Aorta (tissue), 5 donors: Measurements from ENCODE around the gene CCDC33. TPM values are rescaled to one million over a fixed set of nuclear protein-coding genes. Genes with fewer than 3 reads are reported as not detected.

Source experiments
- ATAC-seq: fragments of 200-7000 bp; cut with Tn5 transposase; one replicate; pipeline ENCODE4 v1.9.1; 2022; ENCODE audit warnings: moderate library complexity; ENCODE audit not compliant: low FRiP score
- DNase-seq, 2 donors: peaks; one replicate each; pipeline ENCODE4 v3.0.0-alpha.2; 2020
- H3K27ac ChIP-seq, 2 donors: one replicate each; pipeline ENCODE4 v1.5.1; 2013; ENCODE audit warnings: low read length in 2 of 2, mild to moderate bottlenecking in 2 of 2, moderate library complexity in 2 of 2, control low read depth in 1 of 2, inconsistent platforms in 1 of 2, low read depth in 1 of 2
- H3K27me3 ChIP-seq, 2 donors: one replicate each; pipeline ENCODE4 v1.6.1; 2013; ENCODE audit warnings: control low read depth in 1 of 2, low read length in 1 of 2, mild to moderate bottlenecking in 1 of 2, moderate library complexity in 1 of 2; ENCODE audit not compliant: insufficient read depth in 2 of 2, control insufficient read depth in 1 of 2
- H3K36me3 ChIP-seq, 2 donors: one replicate each; pipeline ENCODE4 v1.6.1; 2013; ENCODE audit warnings: control low read depth in 1 of 2, low read length in 1 of 2, mild to moderate bottlenecking in 1 of 2; ENCODE audit not compliant: insufficient read depth in 2 of 2, control insufficient read depth in 1 of 2
- H3K4me1 ChIP-seq, 2 donors: one replicate each; pipeline ENCODE4 v1.6.1; 2013; ENCODE audit warnings: low read length in 2 of 2, control low read depth in 1 of 2, mild to moderate bottlenecking in 1 of 2, moderate library complexity in 1 of 2; ENCODE audit not compliant: insufficient read depth in 2 of 2, control insufficient read depth in 1 of 2
- H3K4me3 ChIP-seq, 2 donors: one replicate each; pipeline ENCODE4 v1.5.1; 2013; ENCODE audit warnings: low read length in 2 of 2, control low read depth in 1 of 2, mild to moderate bottlenecking in 1 of 2
- H3K9me3 ChIP-seq: one replicate; pipeline ENCODE4 v1.6.1; 2013; ENCODE audit warnings: mild to moderate bottlenecking, low read length; ENCODE audit not compliant: control insufficient read depth
- WGBS, 2 donors: extraction: QIAGEN DNeasy Blood & Tissue Kit; methylation state at CpG; one replicate each; pipeline ENCODE4 v1.1.7; 2013; 5-methylcytosine and 5-hydroxymethylcytosine counted together
- intact Hi-C, 2 donors: fragments of 100-400 bp; cut with DNase I; formaldehyde crosslinking; loops; one replicate each; pipeline versions ENCODE4 v1.14.2 to v1.15.0; 2022
- polyA plus RNA-seq, 2 donors: library from polyadenylated mRNA; stranded (reverse); fragments of 200-250 nt; gene quantifications; one replicate each; pipeline ENCODE4 v1.2.3, GENCODE V29; 2013
- total RNA-seq, 2 donors: library from RNA; stranded (reverse); fragmentation: NEBNext Ultra II Directional; extraction: Animal tissue kit (Norgen Biotek cat#: 25700); gene quantifications; one replicate each; pipeline ENCODE4 v1.2.1, GENCODE V29; 2021
- donor health status: healthy with polysubstance abuse.
- donor health status: Bipolar disorder and iron deficiency.
- donor health status: DM: no; HTN: no; CAD: no.
- donor health status: DM: no; HTN: no; CAD: no.
- donor health status: DM: yes; HTN: yes; CAD: no.

Gene CCDC33
- total and polyA plus RNA-seq, 4 donors, result not detected

- no peak overlapping the region for H3K27ac ChIP-seq
- no peak overlapping the region for H3K4me3 ChIP-seq
- DNase-seq (no peak), ATAC-seq (no peak)
- intact Hi-C loops, result loop anchor here in 1 of 2 donors (10.0 kb wide), 1 partner anchor 189 kb away; no protein-coding TSS in a partner anchor
- 91 to 93% methylated on average over 2 to 3 of the region's 3 CpGs for WGBS, 2 donors
- no peaks in the 10 kb centered on the region for H3K9me3 ChIP-seq
- no peaks in the 10 kb centered on the region for H3K36me3 ChIP-seq
- H3K4me1 ChIP-seq, result no peaks in the 10 kb centered on the region
- no peaks in the 10 kb centered on the region for H3K27me3 ChIP-seq
Measured at GRCh38 chr15:74233851-74234597, 2.1 kb upstream of the CCDC33 start.

- Histone ChIP-seq H3K4me3 (no peak overlapping the region), H3K27me3 (no peaks in the 10 kb centered on the region), H3K9me3 (no peaks in the 10 kb centered on the region), H3K4me1 (no peaks in the 10 kb centered on the region), H3K36me3 (no peaks in the 10 kb centered on the region), H3K27ac (no peak overlapping the region)
- ATAC-seq (no peak), DNase-seq (no peak)
- 93 to 94% methylated on average over 9 of the region's 9 CpGs for WGBS, 2 donors
- intact Hi-C loops, result loop anchor here in 1 of 2 donors (10.0 kb wide), 1 partner anchor 190 kb away; no protein-coding TSS in a partner anchor
Measured at GRCh38 chr15:74234598-74234875, 1.6 kb upstream of the CCDC33 start.

GRCh38 chr15:74239051-74239705 lies 3.1 kb downstream of the CCDC33 start:
- Histone ChIP-seq H3K36me3 (no peaks in the 10 kb centered on the region), H3K9me3 (no peaks in the 10 kb centered on the region), H3K4me1 (no peaks in the 10 kb centered on the region), H3K27me3 (no peaks in the 10 kb centered on the region), H3K4me3 (no peak overlapping the region), H3K27ac (peak overlapping the region in 1 of 2 donors; percentile 13)
- WGBS, 2 donors, result 39 to 64% methylated on average over 6 of the region's 6 CpGs
- no peak for DNase-seq
- no peak for ATAC-seq
- intact Hi-C loops, result loop anchor here in 1 of 2 donors (10.0 kb wide), 1 partner anchor 194 kb away; no protein-coding TSS in a partner anchor

- Histone ChIP-seq H3K27me3 (no peaks in the 10 kb centered on the region), H3K27ac (no peak overlapping the region), H3K9me3 (no peaks in the 10 kb centered on the region), H3K4me1 (no peaks in the 10 kb centered on the region), H3K36me3 (no peaks in the 10 kb centered on the region), H3K4me3 (no peak overlapping the region)
- intact Hi-C loops, result loop anchor here in 1 of 2 donors (1.0 to 10.0 kb wide), 3 partner anchors 61 to 105 kb away; partner anchors contain the start of gene ISLR2
- ATAC-seq (peak; percentile 79), DNase-seq (peak; percentile 94)
- WGBS, 2 donors, result 0 to 2% methylated on average over 5 of the region's 5 CpGs
Measured at GRCh38 chr15:74240002-74240568, 4.0 kb downstream of the CCDC33 start.

GRCh38 chr15:74240897-74241614 lies 4.9 kb downstream of the CCDC33 start:
- 79% methylated on average over 4 of the region's 4 CpGs for WGBS, 2 donors

GRCh38 chr15:74242441-74243185 lies 6.5 kb downstream of the CCDC33 start:
- H3K27me3 ChIP-seq, result no peaks in the 10 kb centered on the region
- no peak overlapping the region for H3K27ac ChIP-seq
- H3K4me1 ChIP-seq, result no peaks in the 10 kb centered on the region
- ATAC-seq (peak; percentile 37), DNase-seq (peak; percentile 61 to 82)
- H3K4me3 ChIP-seq, result no peak overlapping the region
- no peaks in the 10 kb centered on the region for H3K36me3 ChIP-seq
- H3K9me3 ChIP-seq, result no peaks in the 10 kb centered on the region
- intact Hi-C loops, result loop anchor here in 1 of 2 donors (5.0 to 10.0 kb wide), 2 partner anchors 75 to 108 kb away; partner anchors contain the start of gene ISLR2
- 57 to 59% methylated on average over 11 of the region's 11 CpGs for WGBS, 2 donors

More at GRCh38 chr15:74240897-74241614, 4.9 kb downstream of the CCDC33 start:
- DNase-seq, result no peak
- H3K27ac ChIP-seq, result no peak overlapping the region
- no peaks in the 10 kb centered on the region for H3K36me3 ChIP-seq
- H3K9me3 ChIP-seq, result no peaks in the 10 kb centered on the region
- H3K27me3 ChIP-seq, result no peaks in the 10 kb centered on the region
- intact Hi-C loops, result loop anchor here in 1 of 2 donors (1.0 to 10.0 kb wide), 3 partner anchors 62 to 106 kb away; partner anchors contain the start of gene ISLR2
- no peak overlapping the region for H3K4me3 ChIP-seq
- H3K4me1 ChIP-seq, result no peaks in the 10 kb centered on the region
- ATAC-seq, result no peak

- intact Hi-C loops, result loop anchor here in 1 of 2 donors (5.0 to 10.0 kb wide), 2 partner anchors 74 to 109 kb away; partner anchors contain the start of gene ISLR2
Measured at GRCh38 chr15:74243431-74243830, 7.3 kb downstream of the CCDC33 start.

More at GRCh38 chr15:74243431-74243830, 7.3 kb downstream of the CCDC33 start:
- no peaks in the 10 kb centered on the region for H3K4me1 ChIP-seq
- ATAC-seq (no peak), DNase-seq (no peak)
- H3K27ac ChIP-seq, result no peak overlapping the region
- no peaks in the 10 kb centered on the region for H3K27me3 ChIP-seq
- no peak overlapping the region for H3K4me3 ChIP-seq
- H3K9me3 ChIP-seq, result no peaks in the 10 kb centered on the region
- WGBS, 2 donors, result 81 to 86% methylated on average over 7 of the region's 7 CpGs
- no peaks in the 10 kb centered on the region for H3K36me3 ChIP-seq
